ENCODE results near the gene C6orf47.

C6orf47 gene

GRCh38 chr6:31643818-31644454 is 16.6 kb downstream of the C6orf47 start:
- TF ChIP-seq, protein P1, sequence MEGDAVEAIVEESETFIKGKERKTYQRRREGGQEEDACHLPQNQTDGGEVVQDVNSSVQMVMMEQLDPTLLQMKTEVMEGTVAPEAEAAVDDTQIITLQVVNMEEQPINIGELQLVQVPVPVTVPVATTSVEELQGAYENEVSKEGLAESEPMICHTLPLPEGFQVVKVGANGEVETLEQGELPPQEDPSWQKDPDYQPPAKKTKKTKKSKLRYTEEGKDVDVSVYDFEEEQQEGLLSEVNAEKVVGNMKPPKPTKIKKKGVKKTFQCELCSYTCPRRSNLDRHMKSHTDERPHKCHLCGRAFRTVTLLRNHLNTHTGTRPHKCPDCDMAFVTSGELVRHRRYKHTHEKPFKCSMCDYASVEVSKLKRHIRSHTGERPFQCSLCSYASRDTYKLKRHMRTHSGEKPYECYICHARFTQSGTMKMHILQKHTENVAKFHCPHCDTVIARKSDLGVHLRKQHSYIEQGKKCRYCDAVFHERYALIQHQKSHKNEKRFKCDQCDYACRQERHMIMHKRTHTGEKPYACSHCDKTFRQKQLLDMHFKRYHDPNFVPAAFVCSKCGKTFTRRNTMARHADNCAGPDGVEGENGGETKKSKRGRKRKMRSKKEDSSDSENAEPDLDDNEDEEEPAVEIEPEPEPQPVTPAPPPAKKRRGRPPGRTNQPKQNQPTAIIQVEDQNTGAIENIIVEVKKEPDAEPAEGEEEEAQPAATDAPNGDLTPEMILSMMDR (conservative IDR thresholded peaks at IDR 0.05; ENCODE audit: low read depth, low read length), result no peak
- DNase-seq (ENCODE audit: low read depth), result no peak
- no peak overlapping the region for H3K4me3 ChIP-seq (ENCODE audit: low read length)

- no peak overlapping the region for H3K4me3 ChIP-seq (ENCODE audit: low read length)
- no peak for DNase-seq (ENCODE audit: low read depth)
- TF ChIP-seq, protein P1 (conservative IDR thresholded peaks at IDR 0.05; ENCODE audit: low read depth, low read length), result no peak
Observed at GRCh38 chr6:31642798-31643570, 17.6 kb downstream of the C6orf47 start.

DNA sequence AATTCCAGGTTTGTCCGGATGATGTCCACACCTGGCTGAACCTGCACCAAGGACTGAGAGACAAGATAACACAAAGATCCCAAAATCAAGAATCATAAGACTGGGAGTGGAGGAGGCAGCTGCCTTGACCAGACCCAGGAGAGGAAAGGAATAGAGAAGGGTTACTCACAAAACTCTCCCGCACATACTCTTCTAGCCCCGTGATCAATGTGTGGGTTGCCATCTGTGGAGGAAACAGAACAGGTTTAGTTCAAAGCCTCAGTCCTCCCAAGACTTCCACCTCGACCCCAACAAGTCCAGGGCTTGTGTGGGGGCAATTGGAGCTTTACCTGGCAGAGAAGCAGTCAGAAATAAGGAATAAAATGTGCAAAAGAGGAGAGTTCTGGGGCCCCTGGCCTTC is 19.2 kb downstream of the C6orf47 start:
- TF ChIP-seq, protein P1 (conservative IDR thresholded peaks at IDR 0.05; ENCODE audit: low read depth, low read length), result no peak
- no peak overlapping the region for H3K4me3 ChIP-seq (ENCODE audit: low read length)

GRCh38 chr6:31640612-31641011 is 20.0 kb downstream of the C6orf47 start:
- TF ChIP-seq, protein P1 (conservative IDR thresholded peaks at IDR 0.05; ENCODE audit: low read depth, low read length), result no peak
- no peak for DNase-seq (ENCODE audit: low read depth)
- H3K4me3 ChIP-seq (ENCODE audit: low read length), result no peak overlapping the region

More for the DNA sequence above, 19.2 kb downstream of the C6orf47 start:
- no peak for DNase-seq (ENCODE audit: low read depth)

DNA sequence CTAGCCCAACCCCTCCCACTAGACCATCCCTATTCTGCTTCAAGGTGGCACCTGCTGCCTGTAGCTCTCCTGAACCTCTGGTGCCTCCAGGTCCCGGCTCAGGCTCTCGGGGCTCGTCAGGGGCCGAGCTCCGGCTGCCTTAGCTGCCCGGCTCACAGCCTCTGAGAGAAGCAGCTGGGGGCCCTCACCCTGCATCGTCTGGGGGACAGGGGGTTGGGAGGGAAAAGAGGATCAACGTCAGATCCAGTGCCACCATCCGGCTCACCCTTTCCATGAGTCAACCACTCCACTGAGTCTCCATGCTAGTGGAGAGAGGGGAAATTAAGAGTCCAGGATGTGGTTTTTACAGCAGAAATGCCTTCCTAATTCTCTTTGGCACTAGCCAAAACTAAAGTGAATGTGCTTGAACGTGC is 21.1 kb downstream of the C6orf47 start:
- no peak overlapping the region for H3K4me3 ChIP-seq (ENCODE audit: low read length)
- TF ChIP-seq, protein P1 (conservative IDR thresholded peaks at IDR 0.05; ENCODE audit: low read depth, low read length), result no peak
- DNase-seq (ENCODE audit: low read depth), result no peak

DNA sequence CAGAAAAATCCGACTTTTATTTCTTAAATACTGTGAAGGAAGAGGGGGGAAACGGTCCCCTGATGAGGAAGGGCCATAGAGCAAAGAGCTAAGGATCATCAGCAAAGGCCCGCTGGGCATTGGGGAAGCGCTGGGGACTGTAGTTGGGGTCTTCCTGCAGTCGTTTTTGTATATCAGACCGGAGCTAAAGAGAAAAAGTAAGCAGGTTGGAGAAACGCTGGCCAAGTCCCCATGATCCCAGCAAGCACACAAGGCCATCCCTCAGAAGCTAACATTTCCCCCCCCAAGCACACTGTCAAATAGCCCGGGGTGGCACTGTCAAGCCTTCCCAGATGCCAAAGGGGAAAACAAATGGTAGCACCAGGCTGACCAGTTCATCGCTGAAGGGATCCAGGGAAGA is 21.5 kb downstream of the C6orf47 start:
- no peak overlapping the region for H3K4me3 ChIP-seq (ENCODE audit: low read length)
- TF ChIP-seq, protein P1 (conservative IDR thresholded peaks at IDR 0.05; ENCODE audit: low read depth, low read length), result no peak
- DNase-seq (ENCODE audit: low read depth), result no peak

All from retinal pigment epithelial cell (primary cell).